Right lobe of liver (tissue), 4 donors: Measurements from ENCODE around the gene MTSS2.

ENCODE experiments used
- POLR2A ChIP-seq: fragments of 450-650 bp; IDR thresholded peaks from one replicate; pipeline ENCODE4 v1.6.1; 2017; ENCODE audit warnings: antibody characterized with exemption, mild to moderate bottlenecking
- TF ChIP-seq, protein P1 (sequence below), 4 donors: fragments of 200-600 bp in 3 of 4; fragments of 450-650 bp in 1 of 4; IDR thresholded peaks; one replicate each; pipeline versions ENCODE4 v1.5.1 to v1.8.0; 2016 to 2022; ENCODE audit warnings: antibody characterized with exemption in 4 of 4, mild to moderate bottlenecking in 2 of 4
- donor health status: DM: no; HTN: no; CAD: no.
- donor health status: DM: no; HTN: no; CAD: no.
- donor health status: DM: no; HTN: yes; CAD: no.

DNA sequence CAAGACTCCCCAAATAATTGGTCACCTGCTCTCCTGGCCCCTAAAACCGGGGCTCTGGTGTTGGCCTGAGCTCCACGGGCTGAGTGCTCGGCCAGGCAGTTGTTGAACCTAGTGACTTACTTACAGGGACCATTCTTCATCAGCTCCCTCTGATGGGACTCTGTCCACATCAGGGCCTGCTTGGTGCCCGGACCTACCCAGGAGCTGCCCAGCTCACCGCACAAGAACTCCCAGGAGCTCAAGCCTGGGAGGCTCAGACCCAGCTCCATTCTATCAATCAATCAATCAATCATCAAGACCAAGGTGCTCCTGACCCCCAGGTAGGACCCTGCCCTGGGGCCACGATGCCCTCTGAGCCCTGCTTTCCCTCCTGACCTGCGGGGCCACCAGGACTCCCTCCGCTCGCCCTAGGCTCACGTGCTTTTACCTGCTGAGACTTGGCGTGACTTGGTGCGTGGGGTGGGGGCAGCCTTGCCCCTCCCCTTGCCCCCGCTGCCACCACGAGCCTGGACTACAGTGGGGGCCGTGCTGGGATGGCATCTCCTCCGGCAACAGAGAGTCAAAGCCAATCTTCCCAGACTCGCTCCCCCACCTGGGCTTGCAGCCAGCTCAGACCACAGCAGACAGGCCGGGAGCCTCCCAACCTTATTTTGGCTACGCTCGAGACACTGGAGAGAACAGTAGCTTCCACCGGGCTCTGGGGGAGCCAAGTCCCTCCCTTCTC lies 23.8 kb downstream of the MTSS2 start:
- TF ChIP-seq, protein P1, sequence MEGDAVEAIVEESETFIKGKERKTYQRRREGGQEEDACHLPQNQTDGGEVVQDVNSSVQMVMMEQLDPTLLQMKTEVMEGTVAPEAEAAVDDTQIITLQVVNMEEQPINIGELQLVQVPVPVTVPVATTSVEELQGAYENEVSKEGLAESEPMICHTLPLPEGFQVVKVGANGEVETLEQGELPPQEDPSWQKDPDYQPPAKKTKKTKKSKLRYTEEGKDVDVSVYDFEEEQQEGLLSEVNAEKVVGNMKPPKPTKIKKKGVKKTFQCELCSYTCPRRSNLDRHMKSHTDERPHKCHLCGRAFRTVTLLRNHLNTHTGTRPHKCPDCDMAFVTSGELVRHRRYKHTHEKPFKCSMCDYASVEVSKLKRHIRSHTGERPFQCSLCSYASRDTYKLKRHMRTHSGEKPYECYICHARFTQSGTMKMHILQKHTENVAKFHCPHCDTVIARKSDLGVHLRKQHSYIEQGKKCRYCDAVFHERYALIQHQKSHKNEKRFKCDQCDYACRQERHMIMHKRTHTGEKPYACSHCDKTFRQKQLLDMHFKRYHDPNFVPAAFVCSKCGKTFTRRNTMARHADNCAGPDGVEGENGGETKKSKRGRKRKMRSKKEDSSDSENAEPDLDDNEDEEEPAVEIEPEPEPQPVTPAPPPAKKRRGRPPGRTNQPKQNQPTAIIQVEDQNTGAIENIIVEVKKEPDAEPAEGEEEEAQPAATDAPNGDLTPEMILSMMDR (IDR thresholded peaks at IDR 0.05): no peak
- TF ChIP-seq POLR2A: no peak
